SH-SY5Y (cell line): ENCODE results near the gene CCSER1.

Source experiments
- GATA2 ChIP-seq: IDR thresholded peaks from 2 replicates; pipeline ENCODE4 v1.6.1; 2011; ENCODE audit warnings: mild to moderate bottlenecking, low read depth, low read length
- GATA3 ChIP-seq: IDR thresholded peaks from 2 replicates; pipeline ENCODE4 v1.6.1; 2011; ENCODE audit warnings: low read depth, mild to moderate bottlenecking, low read length, moderate library complexity

- TF ChIP-seq GATA2 = no peak
- no peak for TF ChIP-seq GATA3
These were observed 1213.6 kb downstream of the CCSER1 start for GRCh38 chr4:91340822-91341221.
